NK-92 treated with Interleukin-12 subunit alpha and Interleukin-12 subunit beta, amount 100 ng/mL, for 24 hours (cell line): ENCODE measurements around the gene USP46.

ENCODE experiments used
- DNase-seq: peaks from one replicate; lab custom pipeline; 2025; lab: John Stamatoyannopoulos, UW

Gene USP46

GRCh38 chr4:52618795-52619590 is 40.1 kb downstream of the USP46 start:
- DNase-seq: no peak

GRCh38 chr4:52617336-52618020 is 41.6 kb downstream of the USP46 start:
- no peak for DNase-seq

GRCh38 chr4:52614241-52614640 is 44.9 kb downstream of the USP46 start:
- no peak for DNase-seq

DNA sequence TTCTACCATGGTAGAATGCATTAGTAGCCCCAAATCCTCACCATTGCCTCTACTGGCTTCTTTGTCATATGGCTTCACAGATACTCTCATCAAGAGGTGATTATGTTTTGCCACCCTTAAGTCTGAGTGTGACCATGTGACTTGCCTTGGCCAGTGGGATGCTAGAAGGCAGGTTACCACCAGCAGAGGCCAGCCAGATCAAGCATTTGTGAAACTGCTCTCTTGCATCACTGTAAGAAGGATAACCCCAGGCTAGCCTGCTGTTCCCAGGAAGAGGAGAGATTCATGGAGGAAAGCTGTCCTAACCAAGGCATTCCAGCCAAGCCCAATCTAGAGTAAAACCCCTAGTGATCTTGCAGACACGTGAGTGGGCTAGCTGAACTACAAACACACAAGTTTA is 46.8 kb downstream of the USP46 start:
- no peak for DNase-seq

GRCh38 chr4:52611030-52611555 is 48.0 kb downstream of the USP46 start:
- DNase-seq: no peak

- DNase-seq: no peak
These were observed 52.4 kb downstream of the USP46 start for GRCh38 chr4:52606726-52607125.

GRCh38 chr4:52606040-52606439 is 53.1 kb downstream of the USP46 start:
- no peak for DNase-seq

DNA sequence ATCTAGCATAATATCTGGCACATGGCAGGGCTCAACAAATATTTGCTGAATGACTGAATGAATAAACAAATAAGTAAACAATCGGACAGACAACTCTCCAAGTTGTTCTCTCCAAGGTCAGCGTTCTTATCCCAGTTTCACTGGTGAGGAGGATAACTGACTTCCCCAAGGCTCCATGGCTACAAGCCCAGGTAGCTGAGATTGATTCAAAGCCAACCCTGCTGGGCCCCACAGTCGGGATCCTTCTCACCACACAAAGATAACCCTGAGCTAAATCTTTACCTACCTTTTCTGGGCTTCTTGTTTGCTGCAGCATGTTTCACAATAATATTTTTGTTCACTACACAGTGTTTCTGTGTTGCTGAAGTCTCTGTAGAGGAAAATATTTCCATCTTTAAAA is 54.9 kb downstream of the USP46 start:
- no peak for DNase-seq

- no peak for DNase-seq
These were observed 58.8 kb downstream of the USP46 start for GRCh38 chr4:52600275-52600674.

GRCh38 chr4:52595001-52595400 is 64.1 kb downstream of the USP46 start:
- no peak for DNase-seq

- no peak for DNase-seq
These were observed 66.8 kb downstream of the USP46 start for GRCh38 chr4:52592287-52592686.

- no peak for DNase-seq
These were observed 70.1 kb downstream of the USP46 start for GRCh38 chr4:52588771-52589591.

DNA sequence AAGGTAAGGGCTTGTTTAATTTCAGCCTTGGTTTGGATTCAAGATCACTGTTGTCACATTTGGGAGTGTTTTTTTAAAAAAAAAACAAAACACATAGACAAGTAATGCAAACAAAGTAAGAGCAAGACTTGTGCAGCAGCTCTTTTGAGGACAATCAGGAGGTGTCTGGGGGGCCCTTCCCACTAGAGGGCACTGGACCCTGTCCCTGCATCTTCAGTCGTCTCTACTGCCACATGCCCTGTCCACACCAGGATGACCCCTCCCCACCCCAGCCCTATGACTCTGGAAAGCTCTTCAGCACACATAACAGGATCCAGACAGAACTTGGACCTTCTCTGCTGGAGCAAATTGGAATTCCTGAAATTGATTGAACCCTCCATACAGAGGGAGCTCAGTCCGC is 71.0 kb downstream of the USP46 start:
- DNase-seq: no peak

DNA sequence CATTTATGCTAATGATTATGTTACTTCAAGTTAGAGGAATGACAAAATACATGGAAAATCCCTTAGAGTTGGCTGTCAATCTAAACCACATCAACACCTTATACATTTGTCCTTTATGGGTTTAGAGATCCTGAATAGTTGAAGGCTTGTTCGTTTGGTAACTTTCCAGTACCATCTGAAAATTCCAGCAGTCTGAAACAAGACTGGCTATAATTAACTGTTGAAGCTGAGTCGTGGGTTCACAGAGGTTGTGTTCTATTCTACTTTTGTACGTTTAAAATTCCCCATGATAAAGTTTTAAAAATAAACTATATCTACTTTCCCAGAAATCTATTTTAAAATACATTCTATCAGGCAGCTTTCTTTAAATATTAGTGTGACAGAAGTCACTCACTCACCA is 73.0 kb downstream of the USP46 start:
- no peak for DNase-seq

GRCh38 chr4:52585379-52585778 is 73.7 kb downstream of the USP46 start:
- DNase-seq: no peak

- DNase-seq: no peak
These were observed 79.4 kb downstream of the USP46 start for GRCh38 chr4:52579602-52580272.

DNA sequence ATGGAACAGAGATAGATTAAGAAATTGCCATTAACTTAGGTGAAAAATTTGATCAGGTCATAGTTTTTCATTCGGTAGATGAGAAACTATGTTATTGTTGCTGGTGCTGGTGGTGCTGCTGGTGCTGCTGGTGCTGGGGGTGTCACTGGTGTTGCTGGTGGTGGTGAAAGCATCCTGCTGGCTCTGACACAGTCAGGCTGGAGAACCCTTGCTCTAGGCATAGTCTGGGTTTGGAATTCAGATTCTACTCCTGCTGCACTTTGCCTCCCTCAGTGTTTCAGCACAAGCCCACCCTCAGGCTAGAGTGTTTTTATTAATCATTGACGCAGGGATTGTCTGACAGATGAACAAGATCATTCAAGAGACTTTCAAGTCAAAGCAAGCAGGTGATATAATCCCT is 80.2 kb downstream of the USP46 start:
- DNase-seq: no peak

- no peak for DNase-seq
These were observed 81.5 kb downstream of the USP46 start for GRCh38 chr4:52577624-52577962.

- DNase-seq: no peak
These were observed 82.0 kb downstream of the USP46 start for GRCh38 chr4:52576961-52577623.

DNA sequence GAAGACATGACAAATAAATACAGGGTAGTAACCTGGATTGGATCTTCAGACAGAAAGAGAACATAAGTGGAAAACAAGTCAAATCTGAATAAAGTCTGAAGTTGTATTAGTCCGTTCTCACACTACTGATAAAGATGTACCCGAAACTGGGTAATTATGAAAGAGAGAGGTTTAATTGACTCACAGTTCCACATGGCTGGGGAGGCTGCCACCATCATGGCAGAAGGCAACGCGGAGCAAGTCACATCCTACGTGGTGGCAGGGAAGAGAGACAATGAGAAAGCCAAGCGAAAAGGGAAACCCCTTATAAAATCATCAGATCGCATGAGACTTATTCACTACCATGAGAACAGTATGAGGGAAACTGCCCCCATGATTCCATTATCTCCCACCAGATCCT is 82.8 kb downstream of the USP46 start:
- DNase-seq: no peak

- DNase-seq: no peak
These were observed 83.7 kb downstream of the USP46 start for GRCh38 chr4:52575406-52575805.

- no peak for DNase-seq
These were observed 85.1 kb downstream of the USP46 start for GRCh38 chr4:52574036-52574435.
